WTC11 (cell line): ENCODE measurements around the gene LARP1B.

Source experiments
- CTCF ChIP-seq: fragments of 200-600 bp; IDR thresholded peaks from 2 replicates; pipeline ENCODE4 v1.8.0; 2022; ENCODE audit warnings: antibody characterized with exemption
- JUN ChIP-seq: sonication (generic); formaldehyde crosslinking; IDR thresholded peaks from 2 replicates; pipeline ENCODE4 v1.8.0; 2023; ENCODE audit warnings: mild to moderate bottlenecking, missing genetic modification reagents
- NR2C2 ChIP-seq: sonication (generic); formaldehyde crosslinking; IDR thresholded peaks from 2 replicates; pipeline ENCODE4 v1.8.0; 2022; ENCODE audit warnings: mild to moderate bottlenecking, missing genetic modification reagents
- SP1 ChIP-seq: sonication (generic); formaldehyde crosslinking; conservative IDR thresholded peaks from 2 replicates; pipeline ENCODE4 v1.8.1; 2022; ENCODE audit warnings: missing genetic modification reagents

DNA sequence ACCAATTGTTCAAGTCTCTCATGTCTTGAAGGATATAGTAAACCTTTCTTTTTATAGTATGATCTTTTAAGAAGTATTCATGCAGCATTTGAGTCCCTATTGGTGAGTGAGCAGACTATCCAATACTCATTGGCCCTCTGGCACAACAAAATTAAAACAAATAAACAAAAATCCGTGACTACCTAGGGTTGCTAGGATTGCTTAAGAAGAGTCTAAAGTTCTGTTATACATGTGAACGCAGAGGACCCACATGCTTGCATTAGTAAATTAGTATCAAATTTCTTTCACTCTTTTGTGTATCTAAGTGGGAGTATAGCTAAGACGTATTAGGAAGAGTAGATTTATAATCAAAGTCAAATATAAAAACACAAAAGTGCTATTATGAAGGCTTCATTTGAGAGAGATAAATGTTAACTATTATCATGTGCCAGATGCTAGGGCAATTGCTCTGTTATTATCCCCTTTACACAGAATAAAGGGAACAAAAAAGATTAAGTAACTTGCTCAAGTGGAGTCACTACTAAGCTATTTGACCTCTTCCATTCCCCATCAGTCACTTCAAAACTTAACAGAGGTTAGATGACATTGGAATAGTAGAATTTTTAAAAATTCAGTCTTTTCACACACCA, 29.2 kb upstream of the LARP1B start:
- TF ChIP-seq SP1: no peak
- no peak for TF ChIP-seq CTCF
- TF ChIP-seq NR2C2 (CRISPR knock-in tag): no peak
- TF ChIP-seq JUN (CRISPR knock-in tag): no peak
